Measurements from ENCODE around the gene VPS13D. TPM values are rescaled to one million over a fixed set of nuclear protein-coding genes. Genes with fewer than 3 reads are reported as not detected.

The VPS13D gene
- total RNA-seq, 1 donor from 2014 or later = 25.8 TPM

GRCh38 chr1:12508849-12509248 lies 279.0 kb downstream of the VPS13D start:
- peaks cover 10% of the 10 kb centered on the region for H3K36me3 ChIP-seq (ENCODE audit: control insufficient read depth, insufficient read depth, low read length)
- DNase-seq (ENCODE audit: low read depth) (no peak), FAIRE-seq (no peak)
- H3K4me3 ChIP-seq (ENCODE audit: low read depth, low read length) = no peak overlapping the region
- H3K27me3 ChIP-seq (ENCODE audit: control insufficient read depth, insufficient read depth, low read length) = no peaks in the 10 kb centered on the region
- TF ChIP-seq CTCF (IDR thresholded peaks at IDR 0.05; ENCODE audit: insufficient read depth, low read length, severe bottlenecking) = no peak

- peaks cover 8% of the 10 kb centered on the region for H3K36me3 ChIP-seq (ENCODE audit: control insufficient read depth, insufficient read depth, low read length)
- no peak overlapping the region for H3K4me3 ChIP-seq (ENCODE audit: low read depth, low read length)
- no peak for FAIRE-seq
- H3K27me3 ChIP-seq (ENCODE audit: control insufficient read depth, insufficient read depth, low read length) = no peaks in the 10 kb centered on the region
- TF ChIP-seq CTCF (IDR thresholded peaks at IDR 0.05; ENCODE audit: insufficient read depth, low read length, severe bottlenecking) = no peak
- DNase-seq (ENCODE audit: low read depth) = no peak
These were observed 281.3 kb downstream of the VPS13D start for GRCh38 chr1:12511128-12511484.

- H3K36me3 ChIP-seq (ENCODE audit: control insufficient read depth, insufficient read depth, low read length) = peaks cover 6% of the 10 kb centered on the region
- H3K27me3 ChIP-seq (ENCODE audit: control insufficient read depth, insufficient read depth, low read length) = no peaks in the 10 kb centered on the region
- DNase-seq (ENCODE audit: low read depth) (no peak), FAIRE-seq (no peak)
- H3K4me3 ChIP-seq (ENCODE audit: low read depth, low read length) = no peak overlapping the region
- TF ChIP-seq CTCF (IDR thresholded peaks at IDR 0.05; ENCODE audit: insufficient read depth, low read length, severe bottlenecking) = no peak
These were observed 282.0 kb downstream of the VPS13D start for GRCh38 chr1:12511516-12512468.

- DNase-seq (ENCODE audit: low read depth) (no peak), FAIRE-seq (peak; percentile 89)
- Histone ChIP-seq H3K27me3 (ENCODE audit: control insufficient read depth, insufficient read depth, low read length) (no peaks in the 10 kb centered on the region), H3K36me3 (ENCODE audit: control insufficient read depth, insufficient read depth, low read length) (peaks cover 1% of the 10 kb centered on the region), H3K4me3 (ENCODE audit: low read depth, low read length) (no peak overlapping the region)
- TF ChIP-seq CTCF (IDR thresholded peaks at IDR 0.05; ENCODE audit: insufficient read depth, low read length, severe bottlenecking) = no peak
These were observed 283.4 kb downstream of the VPS13D start for GRCh38 chr1:12513181-12513580.

GRCh38 chr1:12514590-12514989 lies 284.8 kb downstream of the VPS13D start:
- no peak for TF ChIP-seq CTCF (IDR thresholded peaks at IDR 0.05; ENCODE audit: insufficient read depth, low read length, severe bottlenecking)
- DNase-seq (ENCODE audit: low read depth) (no peak), FAIRE-seq (no peak)
- Histone ChIP-seq H3K27me3 (ENCODE audit: control insufficient read depth, insufficient read depth, low read length) (peaks cover 3% of the 10 kb centered on the region), H3K36me3 (ENCODE audit: control insufficient read depth, insufficient read depth, low read length) (no peaks in the 10 kb centered on the region), H3K4me3 (ENCODE audit: low read depth, low read length) (no peak overlapping the region)

All from bronchial epithelial cell (primary cell).